PC-9 (cell line): ENCODE data around the gene GLI1.

Experiments used
- CTCF ChIP-seq: fragments of 200-600 bp; sonication (generic); conservative IDR thresholded peaks from 2 replicates; pipeline ENCODE4 v1.6.1; 2017; ENCODE audit warnings: mixed run types, antibody characterized with exemption, mild to moderate bottlenecking, moderate library complexity
- EZH2 ChIP-seq: fragments of 200-600 bp; sonication (generic); IDR thresholded peaks from 2 replicates; pipeline ENCODE4 v1.8.0; 2017; ENCODE audit warnings: antibody characterized with exemption, low read depth

- 0 out of 2 replicates have a peak, but pooled peaks have one; percentile 27 for TF ChIP-seq CTCF
- no peak for TF ChIP-seq EZH2
Measured at GRCh38 chr12:57491393-57492280, 32.1 kb downstream of the GLI1 start.
